IMR-90 (cell line): ENCODE results near the gene SSPN. TPM values are rescaled to one million over a fixed set of nuclear protein-coding genes. Genes with fewer than 3 reads are reported as not detected.

Experiments
- ATAC-seq: fragments of 200-7000 bp; cut with Tn5 transposase; 2 replicates; pipeline ENCODE4 v1.9.1; 2020; ENCODE audit warnings: low read depth, mild to moderate bottlenecking, moderate library complexity
- BruUV-seq: library from RNA; stranded (reverse); fragments of 400-500 nt; replicated peaks from 2 replicates; lab custom pipeline; 2021; lab: Mats Ljungman, UMichigan
- CTCF ChIA-PET: fragments of 300-600 bp; formaldehyde crosslinking; extraction: SDS; loops from one replicate; lab custom pipeline; 2021; ENCODE audit warnings: antibody characterized with exemption; lab: Yijun Ruan, JAX
- POLR2A ChIA-PET: fragments of 300-600 bp; sonication (Branson Sonifier 250); formaldehyde crosslinking; loops from one replicate; lab custom pipeline; 2022; ENCODE audit warnings: antibody characterized with exemption; ENCODE audit not compliant: unreplicated experiment; lab: Charles Lee
- DNase-seq: peaks from one replicate; pipeline ENCODE4 v3.0.0; 2013
- H2AFZ ChIP-seq: replicated peaks from 2 replicates; pipeline ENCODE3; 2013; ENCODE audit warnings: low read length, mild to moderate bottlenecking; ENCODE audit not compliant: poor library complexity
- H2AK5ac ChIP-seq: 2 replicates; pipeline ENCODE4 v1.6.1; 2013; ENCODE audit warnings: low read depth, low read length, inconsistent platforms
- H2AK9ac ChIP-seq: replicated peaks from 2 replicates; pipeline ENCODE3; 2013; ENCODE audit warnings: mild to moderate bottlenecking, low read depth, low read length, moderate library complexity; ENCODE audit not compliant: poor library complexity
- H2BK120ac ChIP-seq: 2 replicates; pipeline ENCODE4 v1.6.1; 2013; ENCODE audit warnings: low read depth, low read length, inconsistent platforms
- H2BK15ac ChIP-seq: 3 replicates; pipeline ENCODE4 v1.6.1; 2013; ENCODE audit warnings: low read depth, low read length, inconsistent platforms
- H2BK20ac ChIP-seq: 2 replicates; pipeline ENCODE4 v1.6.1; 2013; ENCODE audit warnings: low read depth, mild to moderate bottlenecking, inconsistent platforms, low read length, moderate library complexity
- H2BK5ac ChIP-seq: 2 replicates; pipeline ENCODE4 v1.6.1; 2013; ENCODE audit warnings: mild to moderate bottlenecking, low read depth, low read length, inconsistent platforms; ENCODE audit not compliant: poor library complexity, severe bottlenecking
- H3K14ac ChIP-seq: replicated peaks from 2 replicates; pipeline ENCODE4 v1.6.1; 2013; ENCODE audit warnings: low read depth, low read length, inconsistent platforms
- H3K18ac ChIP-seq: 2 replicates; pipeline ENCODE4 v1.6.1; 2013; ENCODE audit warnings: low read depth, low read length, control low read depth
- H3K23ac ChIP-seq: 2 replicates; pipeline ENCODE4 v1.6.1; 2013; ENCODE audit warnings: low read depth, low read length, inconsistent platforms
- H3K27ac ChIP-seq: 2 replicates; pipeline ENCODE4 v1.5.1; 2013; ENCODE audit warnings: mild to moderate bottlenecking, control low read depth, low read length; ENCODE audit not compliant: insufficient read depth
- H3K27me3 ChIP-seq: 2 replicates; pipeline ENCODE4 v1.6.1; 2013; ENCODE audit warnings: low read length; ENCODE audit not compliant: control insufficient read depth, insufficient read depth
- H3K36me3 ChIP-seq: 2 replicates; pipeline ENCODE4 v1.6.1; 2013; ENCODE audit warnings: low read length, mixed read lengths; ENCODE audit not compliant: control insufficient read depth, insufficient read depth
- H3K4ac ChIP-seq: 2 replicates; pipeline ENCODE4 v1.6.1; 2013; ENCODE audit warnings: low read depth, low read length, inconsistent platforms
- H3K4me1 ChIP-seq: 2 replicates; pipeline ENCODE4 v1.6.1; 2013; ENCODE audit warnings: low read length, mixed read lengths; ENCODE audit not compliant: control insufficient read depth, insufficient read depth
- H3K4me2 ChIP-seq: 2 replicates; pipeline ENCODE4 v1.6.1; 2013; ENCODE audit warnings: low read depth, mild to moderate bottlenecking, control low read depth, low read length, moderate library complexity
- H3K4me3 ChIP-seq: 2 replicates; pipeline ENCODE4 v1.5.1; 2013; ENCODE audit warnings: low read depth, mild to moderate bottlenecking, control low read depth, low read length, moderate library complexity; ENCODE audit not compliant: insufficient read depth
- H3K56ac ChIP-seq: 2 replicates; pipeline ENCODE4 v1.6.1; 2013; ENCODE audit warnings: low read length, inconsistent platforms; ENCODE audit not compliant: insufficient read depth; ENCODE audit errors: extremely low read depth
- H3K79me1 ChIP-seq, 2 experiments: 2 replicates each; pipeline ENCODE4 v1.6.1; 2013; ENCODE audit warnings: low read length in 2 of 2, inconsistent platforms in 1 of 2, low read depth in 1 of 2
- H3K9ac ChIP-seq: 2 replicates; pipeline ENCODE4 v1.6.1; 2013; ENCODE audit warnings: low read depth, low read length, control low read depth
- H3K9me1 ChIP-seq: 2 replicates; pipeline ENCODE4 v1.6.1; 2013; ENCODE audit warnings: low read length, inconsistent platforms; ENCODE audit not compliant: insufficient read depth
- H3K9me3 ChIP-seq: 2 replicates; pipeline ENCODE4 v1.6.1; 2013; ENCODE audit warnings: low read length; ENCODE audit not compliant: control insufficient read depth, insufficient read depth
- H4K20me1 ChIP-seq: 2 replicates; pipeline ENCODE4 v1.6.1; 2013; ENCODE audit warnings: low read length, inconsistent platforms; ENCODE audit not compliant: insufficient read depth
- H4K5ac ChIP-seq: 2 replicates; pipeline ENCODE4 v1.6.1; 2013; ENCODE audit warnings: mild to moderate bottlenecking, low read depth, low read length, control low read depth
- H4K8ac ChIP-seq, 2 experiments: 2 replicates each; pipeline ENCODE4 v1.6.1; 2013; ENCODE audit warnings: low read depth in 2 of 2, low read length in 2 of 2, control low read depth in 1 of 2, inconsistent platforms in 1 of 2
- H4K91ac ChIP-seq: 2 replicates; pipeline ENCODE4 v1.6.1; 2013; ENCODE audit warnings: low read depth, low read length, inconsistent platforms; ENCODE audit not compliant: insufficient read depth
- CEBPB ChIP-seq: IDR thresholded peaks from 2 replicates; pipeline ENCODE4 v1.6.1; 2012; ENCODE audit warnings: low read depth, low read length, improper control_type of control experiment
- CHD1 ChIP-seq: IDR thresholded peaks from 2 replicates; pipeline ENCODE4 v1.6.1; 2012; ENCODE audit warnings: low read depth, low read length, improper control_type of control experiment
- MAZ ChIP-seq: IDR thresholded peaks from 2 replicates; pipeline ENCODE4 v1.6.1; 2012; ENCODE audit warnings: low read depth, mild to moderate bottlenecking, low read length, improper control_type of control experiment, moderate library complexity, borderline replicate concordance
- MXI1 ChIP-seq: IDR thresholded peaks from 2 replicates; pipeline ENCODE4 v1.6.1; 2012; ENCODE audit warnings: low read depth, mild to moderate bottlenecking, low read length, moderate library complexity, borderline replicate concordance
- NFE2L2 ChIP-seq: fragments of 150-350 bp; IDR thresholded peaks from 2 replicates; pipeline ENCODE4 v1.6.1; 2016; ENCODE audit warnings: low read depth, mild to moderate bottlenecking, low read length
- RCOR1 ChIP-seq: IDR thresholded peaks from 2 replicates; pipeline ENCODE4 v1.6.1; 2012; ENCODE audit warnings: mild to moderate bottlenecking, low read length, improper control_type of control experiment; ENCODE audit not compliant: insufficient replicate concordance
- RFX5 ChIP-seq: IDR thresholded peaks from 2 replicates; pipeline ENCODE4 v1.8.0; 2012; ENCODE audit warnings: low read depth, mild to moderate bottlenecking, low read length, moderate library complexity
- WGBS, 2 experiments: methylation state at CpG; one replicate each; pipeline versions ENCODE4 v1.1.5 to v1.1.7; 2013; ENCODE audit warnings: missing lambda C conversion rate in 2 of 2; ENCODE audit not compliant: insufficient read length in 1 of 2; ENCODE audit errors: extremely low coverage in 2 of 2; 5-methylcytosine and 5-hydroxymethylcytosine counted together
- dilution Hi-C: fragments of 300-500 bp; cut with HindIII; formaldehyde crosslinking; loops from one replicate; pipeline ENCODE4 v1.14.3; 2018; ENCODE audit warnings: low sequenced_read_pairs; ENCODE audit not compliant: unreplicated experiment
- in situ Hi-C: fragments of 300-500 bp; cut with MboI; formaldehyde crosslinking; loops from 3 replicates; pipeline ENCODE4 v1.14.3; 2019; ENCODE audit warnings: low sequenced_read_pairs, inconsistent platforms, mixed read lengths
- intact Hi-C: fragments of 100-400 bp; cut with micrococcal nuclease; formaldehyde crosslinking; loops from 2 replicates; pipeline ENCODE4 v1.10.0; 2022
- polyA plus RNA-seq, 3 experiments: library from polyadenylated mRNA; depleted of rRNA; stranded (reverse); fragments of >200 nt; gene quantifications; 2 replicates each; pipeline ENCODE4 v1.2.3, GENCODE V29; 2012; ENCODE audit warnings: low replicate concordance in 1 of 3
- total RNA-seq: library from RNA; depleted of rRNA; stranded (reverse); fragments of >200 nt; gene quantifications from 2 replicates; pipeline ENCODE4 v1.2.3, GENCODE V29; 2012
- TF ChIP-seq, protein P1 (sequence below): fragments of 150-350 bp; IDR thresholded peaks from 2 replicates; pipeline ENCODE4 v1.6.1; 2017; ENCODE audit warnings: mild to moderate bottlenecking, antibody characterized with exemption, low read length, low read depth
- TF ChIP-seq, protein P2 (sequence below): fragments of 150-350 bp; IDR thresholded peaks from 2 replicates; pipeline ENCODE4 v1.6.1; 2016; ENCODE audit warnings: low read depth, mild to moderate bottlenecking, low read length, moderate library complexity, borderline replicate concordance

The SSPN gene
- total and polyA plus RNA-seq, 2 of the 4 experiments (the other 2 are of a cell fraction) = 3.5 to 5.6 TPM

- TF ChIP-seq MAZ = no peak
- TF ChIP-seq CEBPB = no peak
- TF ChIP-seq RCOR1 = no peak
- TF ChIP-seq CHD1 = no peak
- TF ChIP-seq MXI1 = no peak
- no peak for TF ChIP-seq NFE2L2
- TF ChIP-seq, protein P1, sequence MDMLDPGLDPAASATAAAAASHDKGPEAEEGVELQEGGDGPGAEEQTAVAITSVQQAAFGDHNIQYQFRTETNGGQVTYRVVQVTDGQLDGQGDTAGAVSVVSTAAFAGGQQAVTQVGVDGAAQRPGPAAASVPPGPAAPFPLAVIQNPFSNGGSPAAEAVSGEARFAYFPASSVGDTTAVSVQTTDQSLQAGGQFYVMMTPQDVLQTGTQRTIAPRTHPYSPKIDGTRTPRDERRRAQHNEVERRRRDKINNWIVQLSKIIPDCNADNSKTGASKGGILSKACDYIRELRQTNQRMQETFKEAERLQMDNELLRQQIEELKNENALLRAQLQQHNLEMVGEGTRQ = no peak
- TF ChIP-seq, protein P2, sequence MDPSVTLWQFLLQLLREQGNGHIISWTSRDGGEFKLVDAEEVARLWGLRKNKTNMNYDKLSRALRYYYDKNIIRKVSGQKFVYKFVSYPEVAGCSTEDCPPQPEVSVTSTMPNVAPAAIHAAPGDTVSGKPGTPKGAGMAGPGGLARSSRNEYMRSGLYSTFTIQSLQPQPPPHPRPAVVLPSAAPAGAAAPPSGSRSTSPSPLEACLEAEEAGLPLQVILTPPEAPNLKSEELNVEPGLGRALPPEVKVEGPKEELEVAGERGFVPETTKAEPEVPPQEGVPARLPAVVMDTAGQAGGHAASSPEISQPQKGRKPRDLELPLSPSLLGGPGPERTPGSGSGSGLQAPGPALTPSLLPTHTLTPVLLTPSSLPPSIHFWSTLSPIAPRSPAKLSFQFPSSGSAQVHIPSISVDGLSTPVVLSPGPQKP = no peak
- TF ChIP-seq RFX5 = no peak
- intact Hi-C loops = no loop called here
Measured at GRCh38 chr12:26272851-26273250, 77.5 kb downstream of the SSPN start.

More at GRCh38 chr12:26272851-26273250, 77.5 kb downstream of the SSPN start:
- H4K91ac ChIP-seq = no peak overlapping the region
- DNase-seq (no peak), ATAC-seq (no peak)
- H3K14ac ChIP-seq = no peak overlapping the region
- H2BK5ac ChIP-seq = no peak overlapping the region
- no peaks in the 10 kb centered on the region for H3K79me1 ChIP-seq
- H4K8ac ChIP-seq = no peak overlapping the region
- no peak overlapping the region for H2BK120ac ChIP-seq
- no peaks in the 10 kb centered on the region for H3K9me3 ChIP-seq
- no TSS peak for BruUV-seq
- H3K4me2 ChIP-seq = no peak overlapping the region
- H2AK5ac ChIP-seq = peak overlapping the region; percentile 43
- H3K4me1 ChIP-seq = peaks cover 18% of the 10 kb centered on the region
- H2AFZ ChIP-seq = no peak overlapping the region
- H3K23ac ChIP-seq = no peak overlapping the region
- H3K9me1 ChIP-seq = peaks cover 12% of the 10 kb centered on the region
- H3K36me3 ChIP-seq = no peaks in the 10 kb centered on the region
- no peak overlapping the region for H3K18ac ChIP-seq
- H3K27ac ChIP-seq = no peak overlapping the region
- dilution Hi-C loops = no loop called here
- in situ Hi-C loops = no loop called here
- H2BK20ac ChIP-seq = no peak overlapping the region
- no peak overlapping the region for H4K5ac ChIP-seq
- peak overlapping the region; percentile 4; the same call in 1 of the 3 replicates for H2BK15ac ChIP-seq
- ChIA-PET CTCF (no interaction called here), POLR2A (no interaction called here)
- no peaks in the 10 kb centered on the region for H4K20me1 ChIP-seq
- H3K56ac ChIP-seq = no peak overlapping the region
- H3K4me3 ChIP-seq = no peak overlapping the region
- no peak overlapping the region for H3K4ac ChIP-seq
- H2AK9ac ChIP-seq = no peak overlapping the region
- no peaks in the 10 kb centered on the region for H3K27me3 ChIP-seq
- no CpG with 5 or more reads among the region's 2 CpGs for WGBS, 2 experiments
- H3K9ac ChIP-seq = no peak overlapping the region
